Skeletal muscle satellite cell (primary cell): Measurements from ENCODE around the gene RBFOX1.

Experiments
- H3K27me3 ChIP-seq: 2 replicates; pipeline ENCODE4 v1.7.0; 2013; ENCODE audit warnings: low read length; ENCODE audit not compliant: control insufficient read depth, insufficient read depth
- H3K36me3 ChIP-seq: 2 replicates; pipeline ENCODE4 v1.7.0; 2013; ENCODE audit warnings: mild to moderate bottlenecking, control low read depth, low read length; ENCODE audit not compliant: insufficient read depth
- H3K4me1 ChIP-seq: 2 replicates; pipeline ENCODE4 v1.7.0; 2013; ENCODE audit warnings: low read length; ENCODE audit not compliant: control insufficient read depth, insufficient read depth
- H3K4me2 ChIP-seq: 2 replicates; pipeline ENCODE4 v1.7.0; 2013; ENCODE audit warnings: mild to moderate bottlenecking, low read length
- H3K4me3 ChIP-seq: 2 replicates; pipeline ENCODE4 v1.7.0; 2013; ENCODE audit warnings: low read length
- H3K9ac ChIP-seq: 2 replicates; pipeline ENCODE4 v1.7.0; 2013; ENCODE audit warnings: mild to moderate bottlenecking, low read depth, low read length, moderate library complexity
- H3K9me3 ChIP-seq: replicated peaks from 2 replicates; pipeline ENCODE4 v1.7.0; 2013; ENCODE audit warnings: mild to moderate bottlenecking, control low read depth, low read length

The RBFOX1 gene

GRCh38 chr16:7675628-7676027 is 343.0 kb downstream of the RBFOX1 start:
- H3K4me2 ChIP-seq, result no peak overlapping the region
- H3K9ac ChIP-seq, result no peak overlapping the region
- no peaks in the 10 kb centered on the region for H3K36me3 ChIP-seq
- H3K4me3 ChIP-seq, result no peak overlapping the region
- H3K27me3 ChIP-seq, result no peaks in the 10 kb centered on the region
- H3K9me3 ChIP-seq, result no peaks in the 10 kb centered on the region
- H3K4me1 ChIP-seq, result no peaks in the 10 kb centered on the region

- Histone ChIP-seq H3K4me2 (no peak overlapping the region), H3K9me3 (no peaks in the 10 kb centered on the region), H3K4me1 (no peaks in the 10 kb centered on the region), H3K27me3 (no peaks in the 10 kb centered on the region), H3K9ac (no peak overlapping the region), H3K4me3 (no peak overlapping the region), H3K36me3 (no peaks in the 10 kb centered on the region)
Observed at GRCh38 chr16:7680296-7680695, 347.7 kb downstream of the RBFOX1 start.

GRCh38 chr16:7688811-7689210 is 356.2 kb downstream of the RBFOX1 start:
- no peak overlapping the region for H3K4me2 ChIP-seq
- H3K36me3 ChIP-seq, result no peaks in the 10 kb centered on the region
- peaks cover 5% of the 10 kb centered on the region for H3K9me3 ChIP-seq
- no peaks in the 10 kb centered on the region for H3K27me3 ChIP-seq
- no peaks in the 10 kb centered on the region for H3K4me1 ChIP-seq
- H3K4me3 ChIP-seq, result no peak overlapping the region
- no peak overlapping the region for H3K9ac ChIP-seq

DNA sequence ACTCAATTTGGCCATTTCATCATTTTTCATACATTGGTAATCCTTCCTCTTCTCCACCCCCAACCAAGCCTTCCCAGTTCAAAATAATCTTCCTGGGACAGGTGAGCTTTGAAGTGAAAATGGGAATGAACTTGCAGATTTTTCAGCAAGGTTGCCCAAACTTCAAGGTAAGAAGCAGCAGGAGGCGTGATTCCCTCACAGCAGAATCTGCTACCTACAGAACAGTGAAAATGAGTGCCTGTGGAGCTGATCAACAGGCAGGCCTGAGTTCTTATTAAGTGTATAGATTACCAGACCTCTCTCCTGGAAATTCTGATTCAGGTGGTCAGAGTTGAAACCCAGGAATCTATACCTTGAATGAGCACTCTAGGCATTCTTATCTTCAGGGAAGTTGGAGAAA is 356.6 kb downstream of the RBFOX1 start:
- Histone ChIP-seq H3K9ac (no peak overlapping the region), H3K4me1 (no peaks in the 10 kb centered on the region), H3K4me2 (no peak overlapping the region), H3K9me3 (peaks cover 5% of the 10 kb centered on the region), H3K27me3 (no peaks in the 10 kb centered on the region), H3K36me3 (no peaks in the 10 kb centered on the region), H3K4me3 (no peak overlapping the region)

- Histone ChIP-seq H3K9me3 (peaks cover 5% of the 10 kb centered on the region), H3K4me1 (no peaks in the 10 kb centered on the region), H3K9ac (no peak overlapping the region), H3K27me3 (no peaks in the 10 kb centered on the region), H3K4me3 (no peak overlapping the region), H3K36me3 (no peaks in the 10 kb centered on the region), H3K4me2 (no peak overlapping the region)
Observed at GRCh38 chr16:7691533-7691932, 358.9 kb downstream of the RBFOX1 start.

DNA sequence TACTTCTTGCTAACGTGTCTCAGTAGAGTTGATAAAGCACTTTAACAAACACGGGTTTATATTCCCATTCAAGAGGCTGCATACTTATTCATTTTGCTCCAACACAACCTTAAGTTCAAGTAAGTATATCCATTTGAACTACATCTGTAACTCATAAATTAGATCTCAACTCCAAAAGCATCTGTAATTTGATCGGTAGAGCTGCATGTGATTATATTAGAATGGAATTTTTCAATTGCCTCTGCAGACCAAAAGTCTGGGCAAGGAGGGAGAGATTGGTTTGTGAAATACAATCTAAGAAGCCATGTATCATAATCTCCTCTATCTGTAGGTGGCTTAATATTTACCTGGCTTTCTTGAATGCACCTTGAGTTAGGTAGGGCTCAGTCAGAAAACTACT is 371.0 kb downstream of the RBFOX1 start:
- no peak overlapping the region for H3K9ac ChIP-seq
- H3K4me3 ChIP-seq, result no peak overlapping the region
- H3K4me1 ChIP-seq, result no peaks in the 10 kb centered on the region
- H3K4me2 ChIP-seq, result no peak overlapping the region
- no peaks in the 10 kb centered on the region for H3K27me3 ChIP-seq
- no peaks in the 10 kb centered on the region for H3K36me3 ChIP-seq
- H3K9me3 ChIP-seq, result peaks cover 18% of the 10 kb centered on the region

DNA sequence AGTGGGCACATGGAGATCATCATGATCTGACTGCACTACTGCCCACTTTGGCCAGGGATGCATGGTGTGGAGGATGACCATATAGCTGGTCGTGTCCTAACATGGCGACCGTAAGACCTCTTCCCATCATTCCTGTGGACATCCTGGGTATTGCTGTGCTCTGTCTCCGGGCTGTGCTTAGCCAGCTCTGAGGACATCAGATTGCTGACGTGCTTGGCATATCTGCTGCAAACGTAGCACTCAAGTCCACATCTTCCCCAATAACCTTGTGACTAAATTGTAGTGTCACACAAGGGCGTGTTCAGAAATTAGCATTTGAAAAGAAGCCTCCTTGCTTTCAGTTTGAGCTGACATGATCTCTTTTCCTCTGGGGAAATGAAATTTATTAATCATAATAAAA is 373.2 kb downstream of the RBFOX1 start:
- no peak overlapping the region for H3K4me2 ChIP-seq
- no peaks in the 10 kb centered on the region for H3K27me3 ChIP-seq
- H3K36me3 ChIP-seq, result no peaks in the 10 kb centered on the region
- peaks cover 18% of the 10 kb centered on the region for H3K9me3 ChIP-seq
- H3K4me1 ChIP-seq, result no peaks in the 10 kb centered on the region
- no peak overlapping the region for H3K4me3 ChIP-seq
- no peak overlapping the region for H3K9ac ChIP-seq

- no peak overlapping the region for H3K4me2 ChIP-seq
- H3K4me1 ChIP-seq, result no peaks in the 10 kb centered on the region
- no peaks in the 10 kb centered on the region for H3K27me3 ChIP-seq
Observed at GRCh38 chr16:7709186-7709585, 376.5 kb downstream of the RBFOX1 start.

GRCh38 chr16:7713244-7713643 is 380.6 kb downstream of the RBFOX1 start:
- Histone ChIP-seq H3K4me1 (no peaks in the 10 kb centered on the region), H3K4me3 (no peak overlapping the region)

More at GRCh38 chr16:7709186-7709585, 376.5 kb downstream of the RBFOX1 start:
- no peak overlapping the region for H3K4me3 ChIP-seq
- H3K9me3 ChIP-seq, result peaks cover 13% of the 10 kb centered on the region
- H3K36me3 ChIP-seq, result no peaks in the 10 kb centered on the region
- no peak overlapping the region for H3K9ac ChIP-seq

GRCh38 chr16:7714775-7715174 is 382.1 kb downstream of the RBFOX1 start:
- Histone ChIP-seq H3K9ac (no peak overlapping the region), H3K36me3 (no peaks in the 10 kb centered on the region), H3K4me2 (no peak overlapping the region), H3K4me1 (no peaks in the 10 kb centered on the region), H3K27me3 (no peaks in the 10 kb centered on the region), H3K9me3 (peaks cover 4% of the 10 kb centered on the region), H3K4me3 (no peak overlapping the region)

More at GRCh38 chr16:7713244-7713643, 380.6 kb downstream of the RBFOX1 start:
- Histone ChIP-seq H3K4me2 (no peak overlapping the region), H3K27me3 (no peaks in the 10 kb centered on the region), H3K36me3 (no peaks in the 10 kb centered on the region), H3K9me3 (peaks cover 4% of the 10 kb centered on the region), H3K9ac (no peak overlapping the region)

GRCh38 chr16:7716660-7717550 is 384.3 kb downstream of the RBFOX1 start:
- no peak overlapping the region for H3K4me3 ChIP-seq
- H3K27me3 ChIP-seq, result no peaks in the 10 kb centered on the region
- no peaks in the 10 kb centered on the region for H3K4me1 ChIP-seq
- no peak overlapping the region for H3K4me2 ChIP-seq
- H3K9me3 ChIP-seq, result peaks cover 4% of the 10 kb centered on the region
- H3K36me3 ChIP-seq, result no peaks in the 10 kb centered on the region
- no peak overlapping the region for H3K9ac ChIP-seq

- Histone ChIP-seq H3K9me3 (no peaks in the 10 kb centered on the region), H3K4me2 (no peak overlapping the region)
Observed at GRCh38 chr16:7722761-7723160, 390.1 kb downstream of the RBFOX1 start.

More at GRCh38 chr16:7722761-7723160, 390.1 kb downstream of the RBFOX1 start:
- Histone ChIP-seq H3K36me3 (no peaks in the 10 kb centered on the region), H3K4me3 (no peak overlapping the region), H3K27me3 (no peaks in the 10 kb centered on the region), H3K9ac (no peak overlapping the region), H3K4me1 (no peaks in the 10 kb centered on the region)
